ENCODE data around the gene VDAC1.
A peak's percentile ranks its signal among the peaks of the same experiment; 100 is the strongest.

Gene VDAC1

DNA sequence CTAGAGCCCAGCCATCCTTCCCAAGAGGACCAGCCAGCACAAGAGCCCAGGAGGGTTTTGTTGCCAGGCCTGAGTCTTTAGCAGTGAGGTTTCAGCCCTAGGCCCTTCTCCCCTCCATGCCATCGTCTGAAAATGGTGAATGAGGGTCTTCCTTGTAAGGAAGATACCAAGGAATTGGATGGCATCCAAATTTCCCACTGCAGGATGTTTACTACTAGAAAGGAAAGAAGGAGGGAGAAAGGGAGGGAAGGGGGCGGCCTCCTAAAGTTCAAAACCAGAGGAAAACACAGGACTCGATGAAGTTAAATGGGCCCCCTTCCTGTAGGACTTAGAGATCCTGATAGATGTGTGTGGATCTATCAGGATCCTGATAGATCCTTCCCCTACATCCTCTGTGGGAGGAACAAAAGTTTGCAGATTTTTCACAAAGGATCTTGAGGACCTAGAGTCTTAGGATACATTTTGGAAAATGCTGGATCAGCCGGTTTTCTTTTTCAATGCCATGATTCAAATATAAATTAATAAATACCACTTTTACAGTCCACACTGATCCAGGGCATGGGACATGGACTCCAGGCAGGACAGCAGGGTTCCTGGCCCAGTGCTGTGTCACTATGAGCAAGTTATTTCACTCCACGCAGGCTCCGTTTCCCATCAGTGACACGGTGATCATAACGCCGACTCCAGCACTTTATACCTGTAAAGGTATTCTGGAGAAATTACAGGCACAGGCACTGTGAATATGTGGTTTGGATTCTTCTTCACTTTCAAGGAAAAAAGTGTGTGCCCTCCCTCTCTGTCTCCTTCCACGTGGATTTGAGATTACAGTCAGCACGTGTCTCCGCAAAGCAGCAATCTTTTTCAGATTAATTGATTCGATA, 77.2 kb downstream of the VDAC1 start:
- DNase-seq: no peak

DNA sequence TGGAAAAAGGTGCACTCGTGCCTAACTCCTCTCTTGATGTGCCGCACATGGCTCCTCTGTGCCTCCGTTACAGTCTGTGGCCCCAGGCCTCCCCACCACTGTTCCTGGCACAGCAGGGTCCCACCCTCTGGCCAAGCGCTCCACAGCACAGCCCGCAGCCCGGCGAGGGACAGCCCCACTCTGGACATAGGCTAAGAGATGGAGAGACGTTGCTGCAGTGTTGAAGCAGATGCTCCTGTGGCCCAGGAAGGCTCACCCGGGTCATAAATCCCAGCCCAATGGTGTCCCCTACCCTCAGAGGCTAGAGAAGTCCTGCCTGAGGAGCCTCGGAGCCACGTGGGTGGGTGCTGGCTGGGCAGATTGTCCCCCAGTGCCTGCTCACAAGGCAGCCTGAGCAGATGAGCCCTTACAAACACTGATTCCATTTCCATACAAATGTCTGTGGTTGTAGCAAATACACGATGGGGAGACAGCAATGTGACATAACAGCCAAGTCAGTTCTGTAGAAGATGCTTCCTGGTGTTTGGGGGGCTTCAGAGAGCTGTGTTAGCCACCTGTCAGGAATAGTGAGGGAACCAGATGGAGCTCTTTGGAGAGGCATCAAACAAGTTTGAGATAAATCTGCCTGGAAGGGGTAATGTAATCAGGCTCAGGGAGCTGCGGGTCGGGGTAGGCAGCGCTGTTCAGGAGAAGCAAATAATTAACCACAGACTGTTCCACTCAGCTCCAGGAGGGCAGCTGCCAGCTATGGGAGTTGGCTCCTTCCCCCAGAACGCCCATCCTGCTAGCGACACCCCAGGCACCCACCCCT, 78.1 kb downstream of the VDAC1 start:
- no peak for DNase-seq

DNA sequence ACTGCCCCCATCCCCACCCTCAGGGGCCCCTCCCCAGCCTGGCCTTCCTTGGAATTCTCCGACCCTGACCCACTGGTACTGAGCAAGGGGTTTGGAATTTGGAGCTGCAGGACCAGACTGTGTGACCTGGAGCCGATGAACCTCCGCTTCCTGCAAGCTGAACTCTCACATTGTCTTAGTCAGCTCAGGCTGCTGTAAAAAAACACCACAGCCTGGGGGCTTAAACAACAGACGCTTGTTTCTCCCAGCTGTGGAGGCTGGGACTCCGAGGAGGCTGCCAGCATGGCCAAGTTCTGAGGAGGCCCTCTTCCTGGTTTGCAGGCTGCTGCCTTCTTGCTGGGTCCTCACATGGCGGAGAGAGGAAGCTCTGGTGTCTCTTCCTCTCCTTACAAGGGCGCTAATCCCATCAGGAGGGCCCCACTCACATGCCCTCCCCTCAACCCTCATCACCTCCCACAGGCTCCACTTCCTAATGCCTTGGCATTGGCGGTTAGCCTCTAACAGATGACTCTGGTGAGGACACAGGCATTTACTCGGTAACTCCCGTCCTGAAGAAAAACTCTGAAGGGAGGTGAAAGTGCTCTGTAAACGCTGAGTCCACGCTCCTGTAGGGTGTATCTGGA, 78.8 kb downstream of the VDAC1 start:
- no peak for DNase-seq

DNA sequence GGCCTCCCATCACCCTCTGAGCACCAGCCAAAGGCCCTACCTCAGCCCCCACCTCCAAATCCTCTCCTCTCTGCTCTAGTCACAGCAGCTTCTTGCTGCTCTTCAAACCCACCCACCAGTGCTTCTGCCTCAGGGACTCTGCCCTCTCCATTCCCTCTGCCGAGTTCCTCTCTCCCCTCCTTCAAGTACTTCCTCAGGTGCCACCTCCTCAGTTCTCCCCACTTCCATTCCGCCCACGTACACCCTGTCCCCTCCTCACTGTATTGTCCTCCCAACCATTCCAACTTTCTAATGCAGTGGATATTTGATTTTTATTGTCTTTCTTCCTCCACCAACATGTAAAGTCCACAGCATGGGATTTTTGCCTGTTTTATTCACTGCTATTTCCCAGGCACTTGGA, 79.5 kb downstream of the VDAC1 start:
- no peak for DNase-seq

DNA sequence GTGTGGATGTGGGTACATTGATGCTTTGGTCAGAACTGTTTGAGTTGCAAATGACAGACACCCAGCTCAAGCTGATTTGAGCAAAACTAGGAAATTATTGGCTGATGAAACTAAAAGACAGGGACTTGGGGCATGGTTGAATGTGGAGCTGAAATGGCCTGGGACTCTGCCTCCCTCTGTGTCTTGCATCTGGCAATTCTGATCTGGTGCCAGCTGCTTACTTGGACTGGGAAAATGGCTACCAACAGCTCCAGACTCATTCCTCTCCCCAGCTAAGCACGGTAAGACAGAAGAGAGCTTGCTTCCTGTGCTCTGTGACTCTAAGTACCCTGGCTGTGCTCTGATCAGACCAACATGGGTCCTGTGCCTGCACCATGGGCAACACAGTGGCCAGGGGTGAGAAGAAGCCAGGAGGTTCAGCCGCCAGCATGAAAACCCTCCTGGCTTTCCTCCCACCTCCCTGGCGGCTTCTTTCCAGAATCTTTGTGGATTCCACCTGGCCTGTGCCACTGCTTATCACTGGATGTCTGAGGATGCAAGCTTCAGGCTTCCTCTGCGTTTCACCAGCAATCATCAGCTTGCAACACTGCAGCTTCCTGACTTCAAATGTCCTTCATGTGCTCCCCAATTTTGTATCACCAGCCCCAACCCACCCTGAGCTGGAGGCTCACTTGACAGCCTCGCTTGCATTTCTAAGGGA, 80.4 kb downstream of the VDAC1 start:
- peak in 2 of 56 donors; percentile 34 to 42 for DNase-seq

DNA sequence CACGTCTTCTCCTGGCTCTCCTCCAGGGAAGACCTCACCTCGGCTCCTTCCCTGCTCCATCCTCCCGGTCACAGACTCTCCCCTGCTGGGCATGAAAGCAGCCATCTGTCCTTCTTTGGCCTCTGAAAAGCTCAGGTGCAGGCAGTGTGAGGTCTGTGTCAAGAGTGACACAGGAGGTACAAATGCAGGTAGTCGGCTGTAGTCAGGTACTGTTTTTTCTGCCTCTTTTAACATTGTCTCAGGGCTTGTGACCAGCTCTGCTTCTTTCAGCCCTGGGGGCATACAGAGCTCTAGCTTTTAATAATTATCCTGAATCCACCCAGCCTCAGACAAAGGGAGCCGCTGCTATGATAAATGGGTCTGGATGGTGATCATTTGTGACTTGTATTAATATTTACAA, 82.8 kb downstream of the VDAC1 start:
- DNase-seq: no peak
